ENCODE data around the gene PSAPL1. TPM values are rescaled to one million over a fixed set of nuclear protein-coding genes. Genes with fewer than 3 reads are reported as not detected.
"Not testable (repeated sequence)": the region's sequence is repeated elsewhere in the genome, so short reads cannot be mapped to it uniquely, and the experiment has no call there.

Gene PSAPL1
- total RNA-seq, 3 donors from 2014 or later = not detected

DNA sequence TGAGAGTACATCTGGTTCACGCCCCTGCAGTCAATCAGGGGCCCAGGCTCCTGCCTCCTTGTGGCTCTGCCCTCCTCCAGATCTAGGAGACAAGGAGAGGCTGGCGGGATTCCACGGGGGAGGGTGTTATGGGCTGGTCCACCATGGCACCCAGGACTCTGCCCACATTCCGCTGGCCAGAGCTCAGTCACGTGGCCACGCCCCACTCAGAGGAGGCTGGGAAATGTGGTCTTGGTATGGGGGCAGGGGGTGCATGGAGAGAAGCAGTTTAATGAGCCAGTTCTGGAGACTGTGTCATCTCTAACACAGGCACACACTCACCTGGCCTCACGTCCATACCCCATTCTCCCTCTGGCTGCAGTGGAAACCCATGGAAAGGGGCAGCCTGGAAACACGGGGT, 31.5 kb upstream of the PSAPL1 start:
- Mint-ChIP-seq H3K4me1 (ENCODE audit: low read depth) (no peaks in the 10 kb centered on the region), H3K36me3 (ENCODE audit: insufficient read depth) (no peaks in the 10 kb centered on the region), H3K27me3 (ENCODE audit: low read depth) (peaks cover 6% of the 10 kb centered on the region), H3K9me3 (no peaks in the 10 kb centered on the region), H3K4me3 (no peak overlapping the region)
- ATAC-seq = no peak
- no peak for DNase-seq

DNA sequence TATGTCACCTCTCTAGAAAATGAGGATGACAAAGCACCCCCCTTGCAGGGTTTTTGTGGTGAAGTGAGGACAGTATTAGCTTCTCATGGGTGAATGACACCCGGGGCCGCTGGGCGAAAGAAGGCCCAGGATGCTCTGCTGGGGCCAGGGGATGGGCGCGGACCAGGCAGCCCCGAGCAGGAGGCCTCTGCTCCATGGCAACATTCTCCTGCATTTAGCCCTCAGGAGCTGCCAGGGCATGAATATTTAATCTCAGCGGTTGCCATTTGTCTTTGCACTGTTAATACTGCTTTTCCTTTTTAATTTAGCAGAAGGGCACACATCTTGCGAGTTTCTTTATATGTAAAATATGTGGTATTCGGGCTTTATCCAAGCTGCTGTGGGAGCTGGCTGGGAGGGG, 30.3 kb upstream of the PSAPL1 start:
- no peak for ATAC-seq
- Mint-ChIP-seq H3K4me3 (no peak overlapping the region), H3K27me3 (ENCODE audit: low read depth) (peaks cover 9% of the 10 kb centered on the region), H3K36me3 (ENCODE audit: insufficient read depth) (no peaks in the 10 kb centered on the region), H3K4me1 (ENCODE audit: low read depth) (no peaks in the 10 kb centered on the region), H3K9me3 (no peaks in the 10 kb centered on the region)
- no peak for DNase-seq

DNA sequence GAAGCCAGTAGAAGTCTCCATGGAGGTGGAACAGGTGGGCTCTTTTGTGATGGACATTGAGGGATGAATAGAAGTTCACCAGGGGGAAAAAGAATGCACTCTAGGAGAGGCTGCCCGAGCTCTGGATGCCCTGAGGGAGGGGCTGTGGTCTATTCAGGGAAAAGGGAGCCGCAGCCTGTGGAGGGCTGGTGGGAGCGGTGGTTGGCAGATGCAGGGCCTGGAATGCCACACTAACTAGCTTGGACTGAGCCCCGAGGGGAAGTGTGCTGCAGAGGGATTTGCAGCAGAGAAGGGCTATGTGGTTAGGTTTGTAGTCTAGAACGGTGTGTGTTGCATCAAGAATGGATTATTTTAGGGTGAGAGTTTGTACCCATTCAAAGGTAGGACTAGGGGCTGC, 29.5 kb upstream of the PSAPL1 start:
- H3K4me1 Mint-ChIP-seq (ENCODE audit: low read depth) = no peaks in the 10 kb centered on the region
- H3K9me3 Mint-ChIP-seq = no peaks in the 10 kb centered on the region
- ATAC-seq (no peak), DNase-seq (no peak)
- peaks cover 9% of the 10 kb centered on the region for H3K27me3 Mint-ChIP-seq (ENCODE audit: low read depth)
- H3K36me3 Mint-ChIP-seq (ENCODE audit: insufficient read depth) = no peaks in the 10 kb centered on the region
- no peak overlapping the region for H3K4me3 Mint-ChIP-seq

DNA sequence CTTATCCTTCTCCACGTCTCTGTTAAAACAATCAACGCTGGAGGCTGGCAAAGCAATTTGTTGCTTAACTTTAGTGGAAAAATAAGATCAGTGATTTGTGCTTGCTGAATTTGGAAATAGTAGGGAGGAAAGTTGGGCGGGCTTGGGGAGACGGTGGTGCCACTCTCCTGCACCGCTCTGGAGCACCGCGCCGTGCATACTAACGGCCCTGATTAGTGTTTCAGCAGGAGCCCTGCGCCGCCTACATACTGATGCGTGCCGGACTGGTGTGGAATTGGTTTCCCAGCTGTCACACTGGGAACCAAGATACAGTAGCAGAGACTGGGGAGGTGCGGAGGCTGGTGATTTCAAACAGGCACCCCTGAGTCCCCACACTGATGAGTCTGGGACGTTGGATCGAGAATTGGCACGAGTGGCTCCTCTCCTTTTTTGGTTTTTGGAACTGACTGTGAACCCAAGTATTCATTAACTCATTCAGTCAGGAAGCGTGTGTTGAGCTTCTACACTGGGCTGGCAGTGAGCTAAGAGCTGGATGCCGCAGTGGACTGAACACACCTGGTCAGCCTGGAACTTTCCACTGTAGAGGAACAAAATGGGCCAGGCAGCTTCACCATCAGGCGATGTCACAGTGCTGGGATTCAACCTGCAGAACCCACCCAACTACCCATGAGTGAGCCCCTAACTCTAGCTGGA, 29.0 kb upstream of the PSAPL1 start:
- H3K4me3 Mint-ChIP-seq = no peak overlapping the region
- no peaks in the 10 kb centered on the region for H3K36me3 Mint-ChIP-seq (ENCODE audit: insufficient read depth)
- ATAC-seq = no peak

DNA sequence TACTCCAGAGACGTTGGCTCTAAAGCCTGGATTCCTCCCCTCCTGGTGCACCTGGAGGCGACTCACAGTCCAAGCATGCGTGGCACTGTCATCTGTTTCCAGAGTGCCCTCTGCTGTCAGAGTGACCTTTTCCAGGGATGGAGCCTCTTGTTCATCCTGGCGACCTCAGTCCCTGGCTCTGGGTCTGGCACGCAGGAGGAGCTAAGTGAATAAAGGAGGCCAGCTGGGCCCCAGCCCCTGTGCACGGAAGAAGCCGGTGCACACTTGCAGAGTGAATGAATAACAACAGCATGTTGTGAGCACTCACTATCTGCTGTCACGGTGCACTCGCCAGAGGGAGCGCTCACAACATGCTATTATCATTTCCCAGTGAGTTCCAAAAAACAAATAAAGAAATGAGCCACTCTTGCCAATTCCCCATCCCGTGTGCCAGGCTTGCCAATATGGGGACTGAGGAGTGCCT, 27.8 kb upstream of the PSAPL1 start:
- Mint-ChIP-seq H3K4me1 (ENCODE audit: low read depth) (no peaks in the 10 kb centered on the region), H3K36me3 (ENCODE audit: insufficient read depth) (no peaks in the 10 kb centered on the region), H3K4me3 (no peak overlapping the region), H3K9me3 (no peaks in the 10 kb centered on the region), H3K27me3 (ENCODE audit: low read depth) (peaks cover 14% of the 10 kb centered on the region)
- no peak for ATAC-seq
- DNase-seq = no peak

More for the DNA sequence above, 29.0 kb upstream of the PSAPL1 start:
- no peak for DNase-seq
- H3K27me3 Mint-ChIP-seq (ENCODE audit: low read depth) = peaks cover 9% of the 10 kb centered on the region
- no peaks in the 10 kb centered on the region for H3K4me1 Mint-ChIP-seq (ENCODE audit: low read depth)
- no peaks in the 10 kb centered on the region for H3K9me3 Mint-ChIP-seq

DNA sequence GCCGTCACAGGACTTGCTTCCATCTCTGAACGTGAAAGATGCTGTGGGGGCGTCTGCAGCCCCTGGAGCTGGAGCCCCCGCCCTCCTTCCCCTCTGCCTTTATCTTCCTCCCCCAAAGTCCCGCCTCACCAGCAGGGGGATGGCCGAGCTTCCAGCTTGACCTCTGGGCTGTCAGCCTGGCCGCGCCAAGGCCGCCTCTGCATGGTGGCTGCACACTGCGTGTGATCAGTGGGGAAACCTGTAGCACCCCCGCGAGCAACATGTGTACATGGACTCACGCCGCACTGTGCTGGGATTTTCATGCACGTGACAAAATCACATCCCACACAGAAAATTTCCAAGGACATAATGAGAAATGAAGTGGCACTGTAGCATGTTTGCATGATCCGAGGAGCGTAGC, 26.5 kb upstream of the PSAPL1 start:
- H3K27me3 Mint-ChIP-seq (ENCODE audit: low read depth) = peaks cover 14% of the 10 kb centered on the region
- ATAC-seq = no peak
- H3K36me3 Mint-ChIP-seq (ENCODE audit: insufficient read depth) = no peaks in the 10 kb centered on the region
- no peak for DNase-seq
- no peaks in the 10 kb centered on the region for H3K4me1 Mint-ChIP-seq (ENCODE audit: low read depth)
- H3K4me3 Mint-ChIP-seq = no peak overlapping the region
- no peaks in the 10 kb centered on the region for H3K9me3 Mint-ChIP-seq

DNA sequence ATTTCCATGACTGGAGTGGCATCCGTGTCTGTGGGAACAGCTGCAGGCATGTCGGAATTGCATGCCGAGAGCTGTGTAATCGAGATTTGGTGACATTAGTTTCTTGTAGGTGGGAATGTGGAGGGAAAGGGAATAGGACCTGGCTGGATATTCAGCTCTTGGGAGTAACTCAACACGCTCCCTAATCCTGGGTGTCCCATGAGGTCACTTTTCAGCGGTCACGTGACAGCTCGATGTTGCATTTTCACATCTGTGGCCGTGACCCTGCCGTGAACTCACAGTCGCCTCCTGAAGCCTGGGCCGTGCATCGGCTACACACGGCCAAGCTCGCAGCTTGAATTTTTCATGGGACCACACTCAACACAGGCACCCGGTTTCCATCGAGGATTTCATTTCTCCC, 25.8 kb upstream of the PSAPL1 start:
- DNase-seq = no peak
- Mint-ChIP-seq H3K36me3 (ENCODE audit: insufficient read depth) (no peaks in the 10 kb centered on the region), H3K4me3 (no peak overlapping the region), H3K27me3 (ENCODE audit: low read depth) (peaks cover 14% of the 10 kb centered on the region), H3K4me1 (ENCODE audit: low read depth) (no peaks in the 10 kb centered on the region), H3K9me3 (no peaks in the 10 kb centered on the region)
- ATAC-seq = no peak

DNA sequence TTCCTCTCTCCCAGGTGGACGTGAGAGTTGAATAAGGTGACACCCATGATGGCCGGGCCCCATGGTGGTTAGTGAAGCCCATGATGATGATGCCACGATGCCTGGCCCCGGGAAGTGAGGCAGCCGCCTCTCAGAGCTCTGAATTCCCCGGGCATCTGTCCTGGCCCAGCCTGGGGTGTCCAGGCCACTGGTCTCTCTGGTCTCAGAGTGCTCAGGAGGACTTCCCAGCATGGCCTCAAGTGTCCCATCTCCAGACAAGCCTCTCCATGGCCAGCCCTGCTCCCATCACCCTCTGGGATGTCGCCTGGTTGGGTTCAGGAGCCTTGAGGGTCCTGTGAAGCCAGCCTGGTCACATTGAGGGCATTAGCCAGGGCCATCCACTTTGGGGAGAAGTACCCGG, 24.7 kb upstream of the PSAPL1 start:
- peaks cover 14% of the 10 kb centered on the region for H3K27me3 Mint-ChIP-seq (ENCODE audit: low read depth)
- no peak for ATAC-seq

DNA sequence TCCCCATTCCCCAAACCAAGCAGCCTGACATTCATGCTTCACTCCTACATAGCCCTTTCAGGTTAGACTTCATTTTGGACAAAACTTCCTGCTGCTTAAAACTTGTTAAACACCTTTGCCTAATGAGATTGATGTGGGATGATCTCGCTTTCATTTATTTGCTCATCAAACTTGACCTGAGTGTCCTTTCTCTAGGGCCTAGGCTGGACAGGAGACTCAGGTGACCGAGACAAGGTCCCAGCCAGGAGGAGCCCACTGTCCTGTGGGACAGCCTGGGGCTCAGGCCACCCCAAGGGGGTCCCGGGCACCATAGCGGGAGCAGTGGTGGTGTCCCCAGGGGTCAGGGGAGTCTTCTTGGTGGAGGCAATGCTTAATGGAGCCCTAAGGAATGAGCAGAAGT, 23.7 kb upstream of the PSAPL1 start:
- H3K27me3 Mint-ChIP-seq (ENCODE audit: low read depth) = peaks cover 14% of the 10 kb centered on the region
- H3K4me1 Mint-ChIP-seq (ENCODE audit: low read depth) = no peaks in the 10 kb centered on the region
- no peaks in the 10 kb centered on the region for H3K36me3 Mint-ChIP-seq (ENCODE audit: insufficient read depth)
- ATAC-seq (no peak), DNase-seq (no peak)
- no peak overlapping the region for H3K4me3 Mint-ChIP-seq
- H3K9me3 Mint-ChIP-seq = no peaks in the 10 kb centered on the region

More for the DNA sequence above, 24.7 kb upstream of the PSAPL1 start:
- Mint-ChIP-seq H3K9me3 (no peaks in the 10 kb centered on the region), H3K4me3 (no peak overlapping the region), H3K4me1 (ENCODE audit: low read depth) (no peaks in the 10 kb centered on the region), H3K36me3 (ENCODE audit: insufficient read depth) (no peaks in the 10 kb centered on the region)
- DNase-seq = no peak

DNA sequence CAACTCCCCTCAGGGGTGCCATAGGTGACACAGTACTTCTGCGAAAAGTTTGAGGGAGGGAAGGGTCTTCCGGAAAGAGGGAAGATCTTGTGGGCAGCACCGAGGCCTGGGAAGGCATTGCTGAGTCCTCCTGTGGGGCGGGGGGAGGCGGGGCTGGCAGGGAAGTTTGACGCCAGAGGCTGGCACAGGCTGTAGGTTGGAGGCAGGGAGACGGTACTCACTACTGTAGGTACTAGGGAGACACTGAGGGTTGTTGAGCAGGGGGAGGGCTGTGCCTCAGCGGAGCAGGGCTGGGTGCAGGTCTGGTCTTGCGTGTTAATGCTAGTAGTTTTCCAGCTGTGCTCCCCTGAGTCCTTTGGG, 23.3 kb upstream of the PSAPL1 start:
- Mint-ChIP-seq H3K9me3 (no peaks in the 10 kb centered on the region), H3K36me3 (ENCODE audit: insufficient read depth) (no peaks in the 10 kb centered on the region), H3K4me1 (ENCODE audit: low read depth) (no peaks in the 10 kb centered on the region), H3K4me3 (no peak overlapping the region), H3K27me3 (ENCODE audit: low read depth) (peaks cover 14% of the 10 kb centered on the region)
- ATAC-seq (no peak), DNase-seq (no peak)

DNA sequence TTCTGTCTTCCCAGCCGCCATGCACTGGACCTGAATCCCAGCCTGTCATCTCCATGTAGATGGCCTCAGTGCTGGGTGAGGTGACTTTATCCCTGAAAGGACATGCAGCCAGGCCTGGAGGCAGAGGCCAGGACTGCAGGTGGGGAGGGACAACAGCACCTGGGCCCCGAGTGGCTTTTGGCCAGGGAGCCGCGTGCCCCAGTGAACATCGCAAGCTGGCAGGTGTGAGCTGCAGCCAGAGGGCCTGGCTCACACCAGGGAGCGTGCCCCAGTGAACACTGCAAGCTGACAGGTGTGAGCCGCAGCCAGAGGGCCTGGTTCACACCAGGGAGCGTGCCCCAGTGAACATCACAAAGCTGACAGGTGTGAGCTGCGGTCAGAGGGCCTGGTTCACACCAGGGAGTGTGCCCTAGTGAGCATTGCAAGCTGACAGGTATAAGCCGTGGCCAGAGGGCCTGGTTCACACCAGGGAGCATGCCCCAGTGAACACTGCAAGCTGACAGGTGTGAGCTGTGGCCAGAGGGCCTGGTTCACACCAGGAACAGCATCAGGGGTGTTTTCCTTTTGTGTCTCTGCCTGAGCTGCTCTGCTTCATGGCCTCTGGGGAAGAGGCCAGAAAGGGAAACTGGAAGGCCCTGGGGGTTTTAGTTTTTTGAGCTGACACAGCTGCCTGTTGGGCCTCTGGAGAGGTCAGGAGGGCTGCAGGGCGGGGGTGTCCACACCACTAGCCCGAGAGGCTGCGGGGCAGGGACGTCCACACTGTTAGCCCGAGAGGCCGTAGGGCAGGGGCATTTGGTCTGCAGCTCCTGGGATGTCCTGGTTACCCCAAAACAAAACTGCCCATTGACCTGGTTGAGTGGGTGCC, 22.7 kb upstream of the PSAPL1 start:
- no peaks in the 10 kb centered on the region for H3K4me1 Mint-ChIP-seq (ENCODE audit: low read depth)
- H3K9me3 Mint-ChIP-seq = no peaks in the 10 kb centered on the region

DNA sequence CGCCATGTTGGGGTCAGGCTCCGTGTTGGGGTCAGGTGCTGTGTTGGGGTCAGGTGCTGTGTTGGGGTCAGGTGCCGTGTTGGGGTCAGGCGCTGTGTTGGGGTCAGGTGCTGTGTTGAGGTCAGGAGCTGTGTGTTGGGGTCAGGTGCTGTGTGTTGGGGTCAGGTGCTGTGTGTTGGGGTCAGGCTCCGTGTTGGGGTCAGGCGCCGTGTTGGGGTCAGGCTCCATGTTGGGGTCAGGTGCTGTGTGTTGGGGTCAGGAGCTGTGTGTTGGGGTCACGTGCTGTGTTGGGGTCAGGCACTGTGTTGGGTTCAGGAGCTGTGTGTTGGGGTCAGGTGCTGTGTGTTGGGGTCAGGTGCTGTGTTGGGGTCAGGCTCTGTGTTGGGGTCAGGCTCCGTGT, 18.1 kb upstream of the PSAPL1 start:
- ATAC-seq; DNase-seq; H3K4me1 Mint-ChIP-seq (ENCODE audit: low read depth); H3K4me3 Mint-ChIP-seq; H3K9me3 Mint-ChIP-seq; H3K27me3 Mint-ChIP-seq (ENCODE audit: low read depth); H3K36me3 Mint-ChIP-seq (ENCODE audit: insufficient read depth): not testable (repeated sequence)

More for the DNA sequence above, 22.7 kb upstream of the PSAPL1 start:
- Mint-ChIP-seq H3K36me3 (ENCODE audit: insufficient read depth) (no peaks in the 10 kb centered on the region), H3K4me3 (no peak overlapping the region), H3K27me3 (ENCODE audit: low read depth) (peaks cover 14% of the 10 kb centered on the region)
- ATAC-seq = no peak
- no peak for DNase-seq

DNA sequence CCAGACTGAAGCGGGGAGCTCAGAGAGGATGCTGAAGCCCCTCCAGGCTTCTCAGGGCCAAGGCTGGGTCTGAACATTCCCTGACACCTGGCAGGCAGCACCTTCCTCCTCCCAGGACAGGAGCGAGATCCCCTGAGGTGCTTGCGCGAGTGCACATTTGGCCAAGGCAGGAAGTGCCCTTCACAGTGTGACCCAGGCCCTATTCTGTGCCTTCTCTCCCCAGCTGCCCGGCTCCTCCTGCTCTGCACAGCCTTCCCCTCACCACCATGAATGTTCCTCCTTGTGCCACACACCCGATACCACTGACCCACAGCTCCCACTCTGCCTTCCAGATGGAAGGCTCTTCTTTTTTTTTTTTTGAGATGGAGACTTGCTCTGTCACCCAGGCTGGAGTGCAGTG, 17.1 kb upstream of the PSAPL1 start:
- Mint-ChIP-seq H3K4me1 (ENCODE audit: low read depth) (no peaks in the 10 kb centered on the region), H3K27me3 (ENCODE audit: low read depth) (no peaks in the 10 kb centered on the region), H3K9me3 (no peaks in the 10 kb centered on the region), H3K4me3 (no peak overlapping the region), H3K36me3 (ENCODE audit: insufficient read depth) (no peaks in the 10 kb centered on the region)
- ATAC-seq = no peak
- no peak for DNase-seq

DNA sequence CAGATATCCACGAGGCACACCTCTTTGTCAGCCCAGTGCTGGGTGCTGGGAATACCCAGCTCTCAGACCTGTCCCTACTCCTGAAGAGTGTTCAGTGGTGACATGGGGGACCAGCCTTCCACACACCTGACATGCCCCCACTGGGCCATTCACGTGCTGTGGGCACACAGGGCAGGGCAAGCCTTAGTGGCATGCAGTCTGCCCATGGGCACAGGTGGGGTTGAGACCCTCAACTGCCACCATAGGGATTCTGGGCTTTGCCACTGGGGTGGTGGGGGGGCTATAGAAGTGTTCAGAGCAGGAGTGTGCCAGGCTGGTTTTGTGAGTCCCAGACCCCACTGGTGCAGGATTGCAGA, 16.7 kb upstream of the PSAPL1 start:
- no peak overlapping the region for H3K4me3 Mint-ChIP-seq
- no peaks in the 10 kb centered on the region for H3K27me3 Mint-ChIP-seq (ENCODE audit: low read depth)
- H3K4me1 Mint-ChIP-seq (ENCODE audit: low read depth) = no peaks in the 10 kb centered on the region
- H3K36me3 Mint-ChIP-seq (ENCODE audit: insufficient read depth) = no peaks in the 10 kb centered on the region
- no peaks in the 10 kb centered on the region for H3K9me3 Mint-ChIP-seq
- DNase-seq (no peak), ATAC-seq (no peak)

DNA sequence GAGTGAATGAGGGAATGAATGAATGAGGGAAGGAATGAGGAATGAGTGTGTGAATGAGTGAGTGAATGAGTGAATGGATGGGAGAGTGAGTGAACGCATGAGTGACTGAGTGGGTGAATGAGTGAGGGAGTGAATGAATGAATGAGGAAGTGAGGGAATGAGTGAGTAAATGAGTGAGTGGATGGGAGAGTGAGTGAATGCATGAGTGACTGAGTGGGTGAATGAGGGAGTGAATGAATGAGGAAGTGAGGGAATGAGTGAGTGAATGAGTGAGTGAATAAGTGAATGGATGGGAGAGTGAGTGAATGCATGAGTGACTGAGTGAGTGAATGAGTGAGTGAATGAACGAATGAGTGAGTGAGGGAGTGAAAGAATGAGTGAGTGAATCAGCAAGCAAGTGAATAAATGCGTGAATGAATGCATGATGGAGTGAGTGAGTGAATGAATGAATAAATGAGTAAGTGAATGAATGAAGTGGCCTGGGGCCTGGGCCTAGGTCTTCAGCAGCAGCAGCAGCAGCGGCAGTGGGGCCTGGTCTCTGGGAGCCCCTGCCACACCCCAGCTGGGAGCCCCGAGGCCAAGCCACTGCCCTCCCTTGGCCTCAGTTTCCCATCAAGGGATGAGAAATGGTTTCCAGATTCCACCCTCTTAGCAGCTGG, 16.2 kb upstream of the PSAPL1 start:
- H3K4me3 Mint-ChIP-seq = no peak overlapping the region
- no peaks in the 10 kb centered on the region for H3K9me3 Mint-ChIP-seq
- no peaks in the 10 kb centered on the region for H3K36me3 Mint-ChIP-seq (ENCODE audit: insufficient read depth)

More for the DNA sequence above, 16.2 kb upstream of the PSAPL1 start:
- ATAC-seq = no peak
- DNase-seq = no peak
- Mint-ChIP-seq H3K4me1 (ENCODE audit: low read depth) (no peaks in the 10 kb centered on the region), H3K27me3 (ENCODE audit: low read depth) (no peaks in the 10 kb centered on the region)
